GM12801 (cell line): ENCODE measurements around the gene UBASH3A.

Source experiments
- TF ChIP-seq, protein P1 (sequence below): IDR thresholded peaks from one replicate; pipeline ENCODE4 v1.5.1; 2011; ENCODE audit warnings: control low read depth; ENCODE audit not compliant: insufficient read length; ENCODE audit errors: extremely low read depth

The UBASH3A gene

DNA sequence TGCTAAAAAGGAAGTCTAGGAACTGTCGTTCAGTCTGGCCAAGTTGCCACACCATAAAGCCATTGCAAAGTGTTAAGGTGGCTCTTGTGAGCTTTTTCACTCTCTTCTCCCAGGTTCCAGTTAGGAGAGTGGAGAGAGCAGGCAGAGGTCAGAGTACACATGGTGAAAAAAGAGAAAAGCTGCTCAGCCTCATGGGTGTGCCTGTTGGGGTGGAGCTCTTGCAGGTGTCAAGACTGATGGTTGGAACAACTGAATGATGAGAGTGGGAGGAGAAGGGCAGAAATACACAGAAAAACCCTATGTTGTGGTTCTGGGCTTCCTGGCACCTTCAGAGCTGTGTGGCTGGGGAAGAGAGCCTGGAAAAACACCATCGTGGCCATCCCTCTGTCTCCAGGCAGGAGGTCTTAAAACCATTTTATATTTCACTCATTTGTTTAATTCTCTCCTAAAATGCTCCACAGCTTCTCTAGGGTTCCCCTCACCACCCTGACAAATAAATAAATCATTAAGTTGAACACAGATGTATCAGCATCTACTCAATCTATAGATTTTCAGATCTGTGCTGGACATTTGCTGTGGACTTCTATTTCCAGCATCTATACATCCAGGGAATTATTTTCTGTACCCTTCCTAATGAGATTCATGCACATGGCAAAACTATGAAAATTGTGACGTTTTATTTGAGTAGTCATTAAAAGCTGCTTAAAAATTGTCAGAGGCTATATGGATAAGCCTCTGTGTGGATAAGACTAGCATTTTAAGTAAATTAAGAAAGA, 17.5 kb downstream of the UBASH3A start:
- TF ChIP-seq, protein P1, sequence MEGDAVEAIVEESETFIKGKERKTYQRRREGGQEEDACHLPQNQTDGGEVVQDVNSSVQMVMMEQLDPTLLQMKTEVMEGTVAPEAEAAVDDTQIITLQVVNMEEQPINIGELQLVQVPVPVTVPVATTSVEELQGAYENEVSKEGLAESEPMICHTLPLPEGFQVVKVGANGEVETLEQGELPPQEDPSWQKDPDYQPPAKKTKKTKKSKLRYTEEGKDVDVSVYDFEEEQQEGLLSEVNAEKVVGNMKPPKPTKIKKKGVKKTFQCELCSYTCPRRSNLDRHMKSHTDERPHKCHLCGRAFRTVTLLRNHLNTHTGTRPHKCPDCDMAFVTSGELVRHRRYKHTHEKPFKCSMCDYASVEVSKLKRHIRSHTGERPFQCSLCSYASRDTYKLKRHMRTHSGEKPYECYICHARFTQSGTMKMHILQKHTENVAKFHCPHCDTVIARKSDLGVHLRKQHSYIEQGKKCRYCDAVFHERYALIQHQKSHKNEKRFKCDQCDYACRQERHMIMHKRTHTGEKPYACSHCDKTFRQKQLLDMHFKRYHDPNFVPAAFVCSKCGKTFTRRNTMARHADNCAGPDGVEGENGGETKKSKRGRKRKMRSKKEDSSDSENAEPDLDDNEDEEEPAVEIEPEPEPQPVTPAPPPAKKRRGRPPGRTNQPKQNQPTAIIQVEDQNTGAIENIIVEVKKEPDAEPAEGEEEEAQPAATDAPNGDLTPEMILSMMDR: no peak

DNA sequence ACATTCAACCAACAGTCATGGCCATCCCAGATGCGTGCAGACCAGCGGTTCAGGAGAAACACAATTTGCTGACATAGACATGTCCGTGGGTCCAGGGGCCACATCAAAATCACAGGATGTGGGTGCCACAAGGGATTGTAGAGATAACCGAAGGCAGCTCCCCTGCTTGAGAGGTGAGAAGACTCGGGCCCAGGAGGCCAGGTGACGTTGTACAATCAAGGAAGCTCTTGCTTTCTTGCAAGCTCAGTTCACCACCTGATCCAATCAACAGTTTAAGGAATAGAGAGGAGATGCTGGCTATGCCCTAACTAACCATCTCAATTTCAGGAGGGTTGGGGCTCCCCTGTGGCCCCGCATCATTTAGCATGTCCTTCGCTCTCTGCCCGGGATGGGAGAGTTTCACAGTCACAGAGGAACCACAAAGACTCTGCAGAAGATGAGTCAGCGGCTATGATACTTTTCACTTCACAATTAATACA, 19.5 kb downstream of the UBASH3A start:
- TF ChIP-seq, protein P1: no peak

DNA sequence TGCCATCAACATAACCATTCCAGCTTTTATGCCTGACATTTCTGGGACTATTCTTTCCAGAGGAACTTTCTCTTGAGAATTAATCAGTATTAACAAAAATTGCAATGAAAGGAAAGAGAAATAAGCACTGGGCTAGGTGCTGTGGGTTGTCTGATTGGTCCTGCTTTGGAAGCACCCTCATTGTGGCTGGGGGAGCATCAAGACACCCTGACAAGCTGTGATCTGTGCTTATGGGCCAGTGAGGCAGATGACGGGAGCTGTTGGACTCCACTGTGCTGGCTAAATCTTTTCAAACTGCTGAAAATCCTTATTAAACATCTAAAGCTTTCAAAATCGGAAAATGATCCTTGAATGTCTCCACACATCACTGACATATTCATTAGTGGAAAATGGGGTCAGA, 20.0 kb downstream of the UBASH3A start:
- TF ChIP-seq, protein P1: no peak

DNA sequence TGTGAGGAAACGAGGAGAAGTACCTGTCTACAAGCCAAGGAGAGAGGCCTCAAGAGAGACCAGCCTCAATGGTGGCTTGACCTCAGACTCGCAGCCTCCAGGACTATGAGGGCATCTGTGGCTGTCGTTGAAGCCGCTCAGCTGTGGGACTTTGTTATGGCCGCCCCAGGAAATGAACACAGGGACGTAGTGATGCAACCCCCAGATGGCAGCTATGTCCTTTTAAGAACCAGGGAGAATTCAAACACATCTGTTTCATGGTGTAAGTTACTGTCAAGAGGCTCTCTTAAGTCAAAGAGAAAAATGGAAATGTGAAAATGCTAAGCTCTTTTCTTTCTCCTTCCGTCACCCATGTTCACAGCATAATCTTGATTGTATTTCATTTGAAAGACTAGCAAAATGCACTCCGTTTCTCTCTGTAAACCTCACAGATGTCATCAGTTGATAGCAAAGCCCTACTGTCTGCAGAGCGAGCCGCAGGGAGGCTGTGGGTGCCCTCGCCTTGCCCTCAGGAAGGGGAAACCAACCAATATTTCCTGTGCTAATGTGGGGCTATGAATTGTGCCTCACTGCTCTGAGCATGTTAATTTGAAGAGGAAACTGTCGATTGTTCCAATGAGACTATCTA, 21.3 kb downstream of the UBASH3A start:
- TF ChIP-seq, protein P1: no peak

DNA sequence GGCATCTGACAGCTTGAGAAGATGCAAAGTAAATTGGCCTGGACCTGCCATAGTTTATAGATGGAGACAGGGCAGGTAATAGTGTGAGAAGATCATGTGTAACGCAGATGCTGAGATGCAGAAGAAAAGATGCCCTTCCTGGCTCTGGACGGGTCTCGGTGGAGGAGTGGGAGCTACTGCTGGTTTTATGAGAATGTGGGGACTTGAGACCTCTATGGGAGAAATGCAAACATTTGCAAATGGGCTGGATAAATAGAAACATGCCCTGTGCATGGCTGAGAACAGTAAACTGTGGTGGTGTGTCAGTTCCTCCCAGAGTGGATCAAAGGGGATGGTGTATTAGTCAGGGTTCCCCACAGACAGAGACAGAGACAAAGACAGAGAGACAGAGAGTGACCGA, 21.9 kb downstream of the UBASH3A start:
- TF ChIP-seq, protein P1: no peak

DNA sequence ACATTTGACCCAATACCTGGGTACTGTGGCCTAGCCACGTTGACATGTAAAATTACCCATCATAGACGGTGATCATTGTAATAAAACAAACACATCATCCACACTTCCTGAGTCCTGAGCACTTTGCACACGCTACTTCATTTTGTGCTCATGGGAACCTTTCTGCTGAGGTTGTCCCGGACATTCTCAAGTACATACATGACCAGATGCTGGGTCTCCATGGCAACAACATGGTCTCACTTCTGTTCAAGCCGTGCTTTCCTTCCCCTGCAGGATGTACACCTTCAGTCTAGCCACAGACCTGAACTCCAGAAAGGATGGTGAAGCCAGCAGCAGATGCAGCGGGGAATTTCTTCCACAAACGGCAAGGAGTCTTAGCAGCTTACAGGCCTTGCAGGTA, 22.7 kb downstream of the UBASH3A start:
- TF ChIP-seq, protein P1: no peak

DNA sequence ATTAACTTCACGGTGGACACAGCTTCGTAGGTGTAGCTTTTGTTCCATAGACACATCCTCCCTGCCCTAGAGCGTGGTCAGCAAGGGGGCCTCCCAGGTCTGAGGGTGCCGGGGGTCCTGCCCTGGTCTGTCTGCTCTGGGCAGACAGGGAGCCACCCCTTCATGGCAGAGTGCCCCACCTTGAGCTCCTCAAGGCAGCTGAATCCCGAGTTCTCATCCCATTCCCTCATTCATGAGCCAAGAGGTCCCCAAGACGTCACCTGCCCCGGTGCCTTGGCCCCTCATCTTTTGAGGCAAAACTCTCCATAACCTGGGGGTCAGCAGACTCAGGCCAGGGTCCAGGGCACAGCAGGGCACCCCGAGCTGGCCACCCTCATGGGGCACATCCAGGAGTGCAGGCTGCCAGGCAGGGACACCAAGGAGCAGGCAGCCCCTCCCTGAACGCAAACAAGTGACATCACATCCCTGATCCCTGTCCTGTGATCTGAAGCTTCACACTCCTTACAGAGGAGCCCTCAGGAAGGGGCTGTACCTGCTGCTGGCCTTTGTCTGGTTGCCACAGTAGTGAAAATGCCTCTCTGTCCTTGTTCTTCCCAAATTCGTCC, 23.3 kb downstream of the UBASH3A start:
- TF ChIP-seq, protein P1: no peak
